Measurements from ENCODE around the gene TMEM181.

- TF ChIP-seq CTCF (IDR thresholded peaks at IDR 0.05), result no peak
- no peak for TF ChIP-seq POLR2A (IDR thresholded peaks at IDR 0.05)
Observed at GRCh38 chr6:158552055-158552795, 7.7 kb upstream of the TMEM181 start.

Measured in adrenal gland (tissue), 5 donors.